Activated naive CD4-positive, alpha-beta T cell treated with Interleukin-2 at 50 U/mL for 16 hours (primary cell): ENCODE measurements around the gene TMEM198.

Experiments
- DNase-seq: peaks from one replicate; pipeline ENCODE4 v3.0.0-alpha.2; 2020

Gene TMEM198

GRCh38 chr2:219509780-219510511 lies 33.9 kb upstream of the TMEM198 start:
- DNase-seq = peak; percentile 55

DNA sequence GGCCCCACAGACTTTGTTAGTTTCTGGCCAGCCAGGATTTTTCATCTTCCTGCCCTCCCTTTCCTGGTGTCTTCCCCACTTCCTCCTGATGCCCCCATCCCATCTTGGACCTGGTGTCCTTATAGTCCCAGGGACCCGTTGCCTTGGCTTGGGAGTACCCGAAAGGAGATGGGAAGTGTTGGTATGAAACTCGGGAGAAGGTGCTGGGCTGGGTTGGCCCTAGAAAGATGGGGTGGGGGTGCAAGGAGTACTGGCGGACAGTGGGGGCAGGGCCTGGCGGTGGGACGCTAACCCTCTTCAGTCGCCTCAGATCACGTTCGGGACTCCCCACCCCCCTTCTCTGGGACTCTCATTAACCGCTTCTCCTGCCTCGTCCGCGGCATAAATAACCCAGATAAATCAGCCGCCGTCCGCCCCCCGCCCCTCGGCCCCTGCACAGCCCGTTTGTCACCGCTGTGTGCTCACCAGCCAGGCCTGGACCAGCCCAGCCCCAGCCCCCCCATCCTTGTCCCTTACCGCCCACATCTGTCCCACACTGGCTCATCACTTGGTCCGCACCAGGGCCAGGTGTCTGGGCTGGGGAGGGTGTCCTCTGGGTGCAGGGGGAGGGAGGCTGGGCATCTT lies 33.2 kb upstream of the TMEM198 start:
- DNase-seq = no peak

DNA sequence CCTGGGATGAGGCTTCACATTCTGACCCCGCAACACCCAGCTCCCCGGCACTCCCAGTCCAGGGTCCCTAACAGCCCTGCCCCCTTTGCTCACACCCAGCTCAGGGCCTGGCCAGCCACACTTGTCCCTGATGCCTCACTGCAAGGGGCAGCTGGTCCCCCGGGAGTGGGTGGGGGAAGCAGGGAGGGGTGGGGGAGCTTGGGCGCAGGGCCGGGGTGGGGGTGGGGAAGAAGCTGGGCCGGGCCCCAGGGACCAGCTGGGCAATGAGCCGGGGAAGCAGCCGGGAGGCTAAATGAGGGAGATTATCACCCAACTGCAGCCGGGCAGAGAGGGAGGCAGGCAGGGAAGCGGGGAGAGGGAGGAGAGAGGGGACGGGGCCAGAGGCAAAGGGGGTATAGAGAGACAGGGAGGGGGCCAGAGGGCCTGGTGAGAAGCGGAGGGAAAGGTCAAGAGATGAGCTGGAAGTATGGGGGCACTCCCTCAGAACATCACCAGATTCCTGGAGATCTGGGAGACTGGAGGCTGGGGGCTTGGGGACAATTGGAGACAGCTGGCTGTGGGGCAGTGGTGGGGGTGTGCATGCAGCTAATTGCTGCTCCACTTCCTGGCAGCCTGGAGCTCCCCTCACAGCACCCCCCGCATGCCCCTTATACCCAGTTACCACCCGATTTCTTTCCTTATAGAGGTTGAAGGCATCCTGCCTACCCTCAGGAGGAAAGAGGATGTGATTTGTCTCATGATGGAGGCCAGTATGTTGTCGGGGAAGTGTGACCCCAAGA lies 32.1 kb upstream of the TMEM198 start:
- no peak for DNase-seq

DNA sequence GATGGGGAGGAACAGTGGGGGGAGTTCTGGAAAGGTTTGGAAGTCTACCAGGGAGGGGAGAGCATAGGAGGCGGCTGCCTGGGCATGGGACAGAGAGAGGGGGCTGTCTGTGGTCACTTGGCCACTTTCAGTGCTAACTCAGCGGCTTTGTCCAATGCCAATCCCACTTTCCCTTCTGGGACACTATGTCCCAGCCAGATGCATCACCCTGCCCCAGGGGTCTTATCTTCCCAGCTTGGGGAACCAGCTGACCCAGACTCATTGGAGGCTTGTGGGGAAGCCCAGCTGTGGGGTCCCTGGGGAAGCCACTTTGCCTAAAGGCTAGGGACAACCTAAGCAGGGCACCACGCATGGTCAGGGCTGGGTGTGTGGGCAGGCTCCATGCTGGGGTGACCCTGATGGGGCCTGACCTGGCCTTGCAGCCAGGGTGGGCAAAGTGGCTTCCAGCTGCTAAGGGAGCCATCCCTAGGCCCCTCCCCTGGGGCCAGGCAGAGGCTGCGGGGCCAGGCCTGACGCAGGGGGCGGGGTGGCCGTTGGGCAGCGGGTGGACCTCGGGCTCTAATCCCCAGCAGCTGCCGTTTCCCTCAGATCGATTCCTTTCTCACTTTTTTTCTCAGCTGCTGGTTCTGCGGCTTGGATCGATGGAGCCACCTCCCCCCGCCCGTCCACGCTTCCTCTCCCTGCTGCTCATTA lies 31.2 kb upstream of the TMEM198 start:
- no peak for DNase-seq

DNA sequence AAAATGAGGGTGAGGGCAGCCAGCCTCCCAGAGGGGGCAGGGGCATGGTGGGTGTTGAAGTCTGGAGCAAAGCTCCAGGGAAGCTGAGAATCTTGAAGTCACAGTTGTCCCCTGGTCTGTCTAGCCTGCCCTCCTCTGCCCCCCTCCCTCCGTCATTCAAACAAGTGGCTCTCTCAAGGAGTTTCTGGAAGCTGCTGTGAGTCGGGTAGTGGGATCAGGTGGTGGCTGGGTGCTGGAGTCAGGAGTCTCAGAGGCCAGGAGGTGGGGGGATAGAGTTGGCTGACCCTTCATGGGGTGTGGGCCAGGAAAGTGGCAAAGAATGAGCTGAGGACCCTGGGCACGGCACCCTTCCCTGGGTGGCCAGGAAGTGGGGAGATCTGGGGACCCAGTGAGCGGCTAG lies 30.0 kb upstream of the TMEM198 start:
- no peak for DNase-seq

DNA sequence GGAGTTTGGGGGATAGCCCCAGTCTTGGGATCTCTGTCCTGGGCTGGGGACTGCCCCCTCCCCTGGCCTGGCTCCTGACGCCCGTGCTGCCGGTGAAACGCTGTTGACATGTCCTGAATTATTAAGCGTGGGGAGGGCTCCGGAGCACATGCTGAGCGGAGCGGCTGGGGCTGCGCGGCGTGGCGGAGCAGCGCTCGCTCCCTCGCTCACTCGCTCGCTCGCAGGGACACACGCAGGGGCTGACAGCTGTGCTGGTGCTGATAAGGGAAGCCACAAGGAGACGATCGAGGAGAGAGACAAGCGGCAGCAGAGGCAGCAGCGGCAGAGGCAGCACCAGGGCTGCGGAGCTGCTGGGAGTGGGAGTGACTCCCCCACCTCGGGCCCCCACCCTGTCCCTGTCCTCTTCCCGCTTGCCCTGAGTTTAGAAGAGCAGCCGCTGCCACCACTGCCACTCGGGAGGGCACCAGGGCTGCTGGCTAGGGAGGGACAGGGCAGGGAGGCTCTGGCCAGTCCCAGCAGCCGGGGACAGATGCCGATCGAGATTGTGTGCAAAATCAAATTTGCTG lies 29.5 kb upstream of the TMEM198 start, which contains the start of gene ASIC4:
TSS of gene ASIC4 (plus strand) at position 287 of the 566 bp plus-strand sequence. CDS start at position 530, 243 bp downstream.
- DNase-seq = no peak

- DNase-seq = no peak
Measured at GRCh38 chr2:219514836-219515235, 29.0 kb upstream of the TMEM198 start.

DNA sequence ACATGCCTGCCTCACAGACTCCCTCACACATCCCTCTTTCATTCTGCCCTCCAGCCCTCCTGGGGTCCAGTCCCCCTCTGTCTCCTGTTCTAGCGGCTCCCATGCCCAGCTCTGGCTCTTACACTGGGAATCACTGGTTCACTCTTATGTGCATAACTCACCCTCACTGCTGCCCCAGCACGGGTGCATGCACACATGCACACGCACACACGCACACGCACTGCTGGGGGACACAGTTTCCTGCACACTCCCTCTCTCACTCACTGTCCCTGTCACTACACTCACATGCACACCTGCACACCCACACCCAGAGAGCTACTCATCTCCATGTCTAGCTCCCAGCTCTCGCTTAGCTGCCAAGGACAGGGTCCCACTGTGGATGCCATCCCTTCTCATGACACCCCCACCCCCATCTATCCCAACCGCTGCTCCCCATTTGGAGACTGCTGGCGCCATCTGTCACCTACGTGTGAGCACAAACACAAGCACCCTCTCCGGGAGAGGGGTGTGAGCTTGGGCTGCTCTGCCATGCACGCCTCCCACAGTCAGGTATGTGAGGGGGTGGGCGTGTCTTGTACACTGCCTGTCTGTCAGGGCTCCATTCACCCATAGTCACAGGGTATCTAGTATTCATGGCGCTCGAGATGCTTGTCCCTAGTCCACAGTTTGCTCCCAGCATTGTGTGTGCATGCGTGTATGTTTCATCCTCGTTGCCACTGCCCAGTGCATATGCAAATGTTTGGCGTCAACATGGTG lies 27.8 kb upstream of the TMEM198 start:
- DNase-seq = no peak

DNA sequence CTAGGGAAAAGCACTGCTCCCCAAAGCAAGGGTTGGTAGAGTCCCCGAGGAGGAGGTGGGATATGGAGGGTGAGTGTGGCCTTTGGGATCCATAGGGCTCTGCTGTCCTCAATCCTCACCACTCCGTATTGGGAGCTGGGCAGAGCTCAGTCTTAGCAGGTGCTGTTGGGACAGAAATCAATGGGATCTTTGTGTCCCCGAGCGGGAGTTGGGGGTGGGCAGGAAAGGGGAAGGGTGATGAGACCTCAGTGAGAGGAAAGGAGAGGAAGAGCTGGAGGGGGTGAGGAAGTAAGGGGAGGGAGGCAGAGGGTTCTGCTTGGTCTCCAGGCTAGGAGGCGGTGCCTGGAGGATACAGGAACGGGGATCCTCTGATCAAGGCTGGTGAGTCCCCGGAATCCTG lies 26.9 kb upstream of the TMEM198 start:
- no peak for DNase-seq

GRCh38 chr2:219517954-219518778 lies 25.7 kb upstream of the TMEM198 start:
- no peak for DNase-seq

- no peak for DNase-seq
Measured at GRCh38 chr2:219519526-219519916, 24.3 kb upstream of the TMEM198 start.

DNA sequence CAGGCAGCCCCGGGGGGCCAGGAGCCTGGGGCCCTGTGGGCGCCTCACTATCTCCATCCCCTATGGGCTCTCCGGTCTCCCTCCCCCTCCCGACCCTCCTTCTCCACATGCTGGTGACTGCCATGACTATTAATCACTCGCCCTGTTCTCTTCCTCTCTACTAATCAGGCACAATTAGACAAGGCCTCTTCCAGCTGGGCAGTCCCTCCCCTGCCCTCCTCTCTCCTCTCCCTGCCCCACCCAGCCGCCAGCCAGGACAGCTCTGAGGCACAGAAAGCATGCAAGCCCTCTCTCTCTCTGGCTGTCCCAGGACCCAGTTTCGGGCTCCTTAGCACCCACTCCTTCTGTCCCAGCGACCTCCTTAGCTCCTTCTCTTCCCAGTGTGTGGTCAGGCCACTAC lies 23.7 kb upstream of the TMEM198 start:
- no peak for DNase-seq

DNA sequence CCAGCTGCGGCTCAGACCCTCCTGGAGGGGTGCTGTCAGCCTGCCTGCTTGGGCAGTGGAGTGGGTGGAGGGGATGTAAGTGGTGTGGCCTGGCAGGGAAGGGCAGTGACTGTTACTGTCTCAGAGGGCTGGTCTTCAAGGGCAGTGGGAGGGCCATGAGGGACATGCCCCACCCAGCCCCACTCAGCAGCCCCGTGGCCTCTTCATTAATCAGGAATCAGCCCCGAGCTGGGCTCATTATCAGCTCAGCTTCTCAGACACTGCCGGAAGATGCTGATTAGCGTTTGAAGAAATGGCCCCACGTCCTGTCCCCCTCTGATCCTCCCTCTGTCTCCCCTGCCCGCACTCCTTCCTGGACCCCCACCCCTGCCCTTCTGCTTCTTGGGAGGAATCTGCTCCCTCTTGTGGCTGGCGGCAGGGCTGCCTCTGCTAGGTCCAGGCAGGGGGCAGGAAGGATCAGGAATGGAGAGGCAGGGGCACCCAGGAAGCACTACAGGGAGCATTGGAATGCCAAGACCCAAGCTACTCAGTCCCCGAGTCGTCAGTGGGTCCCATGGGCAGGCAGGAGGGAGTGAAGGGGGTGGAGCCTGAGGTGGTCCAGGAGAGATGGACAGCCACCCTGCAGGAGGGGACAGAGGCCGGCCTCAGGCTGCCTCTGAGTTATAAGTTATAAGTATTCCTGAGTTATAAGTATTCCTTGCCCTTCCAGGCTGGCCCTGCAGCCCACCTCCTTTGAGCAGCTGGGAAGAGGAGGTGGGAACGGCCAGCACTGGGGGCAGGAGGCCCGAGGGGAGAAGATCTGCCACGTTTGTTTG lies 22.6 kb upstream of the TMEM198 start:
- no peak for DNase-seq

DNA sequence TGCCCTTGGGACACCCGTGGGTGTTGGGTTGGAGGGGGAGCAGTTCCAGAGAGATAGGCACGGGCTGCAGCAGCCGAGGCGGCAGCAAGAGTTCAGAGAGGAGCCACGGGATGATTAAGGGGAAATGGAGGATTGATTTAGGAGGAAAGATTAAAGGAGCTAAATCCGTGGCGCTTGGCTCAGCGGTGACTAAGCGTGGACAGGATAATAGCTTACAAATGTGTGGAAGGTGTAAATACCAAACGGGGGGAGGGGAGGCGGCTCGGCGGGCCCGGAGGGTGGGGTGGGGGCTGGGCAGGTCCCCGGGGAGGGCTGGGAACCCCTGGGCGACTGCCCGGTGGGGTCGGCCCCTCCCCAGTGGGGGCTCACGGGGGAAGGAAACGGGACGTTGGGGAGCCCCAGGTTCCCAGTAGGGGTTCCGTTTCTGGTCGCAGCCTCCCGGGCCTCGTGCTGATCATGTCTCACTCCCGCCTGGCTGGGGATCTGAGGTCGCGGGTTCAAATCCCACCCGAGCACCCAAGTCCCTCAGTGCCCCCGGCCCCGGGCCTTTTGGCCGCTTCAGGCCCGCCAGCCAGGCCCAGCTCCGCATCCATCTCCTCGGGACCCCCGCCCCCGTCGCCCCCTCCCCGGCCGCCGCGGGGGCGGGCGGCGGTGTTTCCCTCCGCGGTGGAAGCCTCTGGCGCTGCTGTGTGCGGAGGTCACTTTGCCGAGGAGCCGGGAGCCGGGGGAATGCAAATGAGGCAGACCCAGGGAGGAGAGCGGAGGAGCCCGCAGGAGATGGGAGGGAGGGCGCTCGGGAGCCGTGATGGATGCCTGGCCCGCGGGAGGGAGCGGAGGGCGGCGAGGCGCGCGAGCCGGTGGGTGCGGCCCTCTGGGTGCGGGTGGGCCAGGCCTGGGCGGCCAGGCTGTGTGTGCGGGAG lies 21.5 kb upstream of the TMEM198 start:
- DNase-seq = no peak

- no peak for DNase-seq
Measured at GRCh38 chr2:219523031-219523671, 20.7 kb upstream of the TMEM198 start.

DNA sequence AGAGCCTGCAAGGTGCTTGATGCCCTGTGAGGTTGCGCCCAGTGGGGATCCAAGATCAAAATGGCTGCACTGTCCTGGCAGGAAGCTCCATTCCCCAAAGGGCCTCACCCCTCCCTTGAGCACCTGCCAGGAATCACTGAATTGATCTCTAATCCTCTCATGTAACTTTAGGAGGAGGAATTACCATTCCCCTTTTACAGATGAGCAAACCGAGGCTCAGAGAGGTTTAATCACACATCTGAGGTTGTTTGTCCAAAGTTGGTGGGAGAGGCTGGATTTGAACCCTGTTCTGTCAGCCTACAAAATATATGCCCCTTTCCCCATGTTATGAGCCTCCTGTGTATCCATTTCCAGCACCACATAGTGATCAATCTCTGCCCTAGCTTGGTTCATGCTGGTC lies 19.0 kb upstream of the TMEM198 start:
- DNase-seq = no peak

- no peak for DNase-seq
Measured at GRCh38 chr2:219525533-219526232, 18.1 kb upstream of the TMEM198 start.
